ENCODE measurements around the gene DLG2. TPM values are rescaled to one million over a fixed set of nuclear protein-coding genes. Genes with fewer than 3 reads are reported as not detected.

DLG2 gene
- total RNA-seq, 2 experiments from 2014 or later = 2.0 to 2.1 TPM

- H3K36me3 ChIP-seq (ENCODE audit: insufficient read depth, low read length) = no peaks in the 10 kb centered on the region
- Mint-ChIP-seq H3K36me3 (ENCODE audit: low read depth) (no peaks in the 10 kb centered on the region), H3K27ac (no peak overlapping the region), H3K9me3 (peaks cover 5% of the 10 kb centered on the region), H3K27me3 (no peaks in the 10 kb centered on the region), H3K4me1 (ENCODE audit: low read depth) (no peaks in the 10 kb centered on the region), H3K4me3 (no peak overlapping the region)
- no peaks in the 10 kb centered on the region for H3K27me3 ChIP-seq (ENCODE audit: control insufficient read depth in 1 of 2, insufficient read depth in 2 of 2, low read length in 2 of 2)
- intact Hi-C loops (cut with DNase I, micrococcal nuclease) = no loop called here
- no peaks in the 10 kb centered on the region for H3K9me3 ChIP-seq (ENCODE audit: control insufficient read depth in 1 of 2, insufficient read depth in 1 of 2, low read length in 2 of 2)
- no peak overlapping the region for H3K27ac ChIP-seq (ENCODE audit: low read depth in 1 of 2, low read length in 2 of 2)
- DNase-seq (no peak), ATAC-seq (ENCODE audit: poor library complexity) (no peak)
- ChIA-PET CTCF (no interaction called here), POLR2A (no interaction called here)
- TF ChIP-seq CTCF (IDR thresholded peaks at IDR 0.05) = no peak
- H3K4me3 ChIP-seq (ENCODE audit: low read length) = no peak overlapping the region
- H3K4me1 ChIP-seq (ENCODE audit: insufficient read depth, low read length) = no peaks in the 10 kb centered on the region
Observed at GRCh38 chr11:84608837-84609196, 1018.3 kb downstream of the DLG2 start.

- intact Hi-C loops (cut with DNase I, micrococcal nuclease) = no loop called here
- H3K36me3 Mint-ChIP-seq (ENCODE audit: low read depth) = no peaks in the 10 kb centered on the region
- H3K9me3 Mint-ChIP-seq = peaks cover 5% of the 10 kb centered on the region
- TF ChIP-seq CTCF (IDR thresholded peaks at IDR 0.05) = no peak
- H3K4me3 ChIP-seq (ENCODE audit: low read length) = no peak overlapping the region
- H3K4me3 Mint-ChIP-seq = no peak overlapping the region
- H3K27me3 Mint-ChIP-seq = no peaks in the 10 kb centered on the region
- no peaks in the 10 kb centered on the region for H3K4me1 Mint-ChIP-seq (ENCODE audit: low read depth)
- POLR2A ChIA-PET = no interaction called here
- H3K9me3 ChIP-seq (ENCODE audit: control insufficient read depth in 1 of 2, insufficient read depth in 1 of 2, low read length in 2 of 2) = no peaks in the 10 kb centered on the region
- H3K4me1 ChIP-seq (ENCODE audit: insufficient read depth, low read length) = no peaks in the 10 kb centered on the region
- no peaks in the 10 kb centered on the region for H3K27me3 ChIP-seq (ENCODE audit: control insufficient read depth in 1 of 2, insufficient read depth in 2 of 2, low read length in 2 of 2)
- DNase-seq = no peak
- H3K27ac Mint-ChIP-seq = no peak overlapping the region
- ATAC-seq (ENCODE audit: poor library complexity) = no peak
- no peaks in the 10 kb centered on the region for H3K36me3 ChIP-seq (ENCODE audit: insufficient read depth, low read length)
- CTCF ChIA-PET = no interaction called here
- H3K27ac ChIP-seq (ENCODE audit: low read depth in 1 of 2, low read length in 2 of 2) = no peak overlapping the region
Observed at GRCh38 chr11:84607975-84608836, 1018.9 kb downstream of the DLG2 start.

GRCh38 chr11:84594602-84595001, 1032.5 kb downstream of the DLG2 start:
- no peak for DNase-seq
- Histone ChIP-seq H3K27ac (ENCODE audit: low read depth in 1 of 2, low read length in 2 of 2) (no peak overlapping the region), H3K4me3 (ENCODE audit: low read length) (no peak overlapping the region), H3K9me3 (ENCODE audit: control insufficient read depth in 1 of 2, insufficient read depth in 1 of 2, low read length in 2 of 2) (peaks cover 0 to 3% of the 10 kb centered on the region in 2 experiments), H3K4me1 (ENCODE audit: insufficient read depth, low read length) (no peaks in the 10 kb centered on the region), H3K36me3 (ENCODE audit: insufficient read depth, low read length) (no peaks in the 10 kb centered on the region), H3K27me3 (ENCODE audit: control insufficient read depth in 1 of 2, insufficient read depth in 2 of 2, low read length in 2 of 2) (no peaks in the 10 kb centered on the region)
- ChIA-PET POLR2A (no interaction called here), CTCF (no interaction called here)
- Mint-ChIP-seq H3K27ac (no peak overlapping the region), H3K4me3 (no peak overlapping the region), H3K36me3 (ENCODE audit: low read depth) (no peaks in the 10 kb centered on the region), H3K4me1 (ENCODE audit: low read depth) (no peaks in the 10 kb centered on the region), H3K9me3 (peaks cover 10% of the 10 kb centered on the region), H3K27me3 (no peaks in the 10 kb centered on the region)
- intact Hi-C loops (cut with DNase I, micrococcal nuclease) = no loop called here
- no peak for ATAC-seq (ENCODE audit: poor library complexity)
- no peak for TF ChIP-seq CTCF (IDR thresholded peaks at IDR 0.05)
